Spleen (tissue), 13 donors: ENCODE measurements around the gene HOXA13. TPM values are rescaled to one million over a fixed set of nuclear protein-coding genes. Genes with fewer than 3 reads are reported as not detected.
A peak's percentile ranks its signal among the peaks of the same experiment; 100 is the strongest.

Source experiments
- DNase-seq: peaks from one replicate; pipeline ENCODE4 v3.0.0-alpha.2; 2020
- H3K27ac ChIP-seq, 8 donors: fragments of 200-600 bp; sonication (generic) in 7 of 8; 1 replicate in 4 of 8; 2 replicates in 4 of 8; pipeline versions ENCODE4 v1.5.0 to v1.8.0; 2016 to 2021; ENCODE audit warnings: inconsistent platforms in 4 of 8, mild to moderate bottlenecking in 4 of 8, moderate library complexity in 1 of 8
- H3K27me3 ChIP-seq, 7 donors: fragments of 200-600 bp; sonication (generic) in 6 of 7; replicated peaks in 1 of 7; 1 replicate in 4 of 7; 2 replicates in 3 of 7; pipeline versions ENCODE4 v1.5.0 to v1.8.0; 2016 to 2021; ENCODE audit warnings: inconsistent platforms in 3 of 7, mild to moderate bottlenecking in 1 of 7
- H3K36me3 ChIP-seq, 6 donors: fragments of 200-600 bp; sonication (generic) in 5 of 6; 1 replicate in 4 of 6; 2 replicates in 2 of 6; pipeline versions ENCODE4 v1.5.0 to v1.8.0; 2016 to 2021; ENCODE audit warnings: inconsistent platforms in 2 of 6
- H3K4me1 ChIP-seq, 6 donors: fragments of 200-600 bp; sonication (generic) in 5 of 6; 1 replicate in 3 of 6; 2 replicates in 3 of 6; pipeline versions ENCODE4 v1.5.0 to v1.8.0; 2016 to 2021; ENCODE audit warnings: inconsistent platforms in 3 of 6
- H3K4me3 ChIP-seq, 8 donors: fragments of 200-600 bp; sonication (generic) in 7 of 8; 1 replicate in 4 of 8; 2 replicates in 4 of 8; pipeline versions ENCODE4 v1.5.0 to v1.8.0; 2016 to 2021; ENCODE audit warnings: inconsistent platforms in 4 of 8, mild to moderate bottlenecking in 4 of 8, moderate library complexity in 2 of 8
- H3K9me3 ChIP-seq, 8 donors: fragments of 200-600 bp; sonication (generic) in 7 of 8; 1 replicate in 4 of 8; 2 replicates in 4 of 8; pipeline versions ENCODE4 v1.5.0 to v1.8.0; 2016 to 2021; ENCODE audit warnings: inconsistent platforms in 4 of 8
- POLR2A ChIP-seq, 3 donors: fragments of 450-650 bp; IDR thresholded peaks; one replicate each; pipeline ENCODE4 v1.5.1; 2017; ENCODE audit warnings: antibody characterized with exemption in 3 of 3, mild to moderate bottlenecking in 1 of 3
- POLR2AphosphoS5 ChIP-seq, 3 donors: sonication (generic); formaldehyde crosslinking; IDR thresholded peaks; one replicate each; pipeline ENCODE4 v1.5.1; 2017; ENCODE audit warnings: antibody characterized with exemption in 3 of 3
- WGBS, 5 donors: extraction: QIAGEN DNeasy Blood & Tissue Kit in 3 of 5; methylation state at CpG; one replicate each; pipeline versions ENCODE4 v1.1.5 to v1.1.7; 2013 to 2018; 5-methylcytosine and 5-hydroxymethylcytosine counted together
- intact Hi-C: fragments of 100-400 bp; cut with DNase I; formaldehyde crosslinking; loops from one replicate; pipeline ENCODE4 v1.15.0; 2023; ENCODE audit warnings: low total_unique reads
- long read RNA-seq, 2 donors: transcript quantifications; one replicate each; lab custom pipeline, GENCODE V29; 2026
- polyA plus RNA-seq, 3 donors: library from polyadenylated mRNA; stranded (reverse); fragments of 200-250 nt; gene quantifications; one replicate each; pipeline ENCODE4 v1.2.1, GENCODE V29; 2013
- total RNA-seq, 7 donors: library from RNA; depleted of rRNA in 3 of 7; stranded (reverse); fragments of >200 nt in 3 of 7; fragmentation: NEBNext Ultra II Directional in 4 of 7; extraction: Animal tissue kit (Norgen Biotek cat#: 25700) in 4 of 7; gene quantifications; one replicate each; pipeline versions ENCODE4 v1.1.0 to v1.2.1, GENCODE V29; 2016 to 2021
- TF ChIP-seq, protein P1 (sequence below), 11 experiments: fragments of 200-600 bp in 7 of 11; fragments of 450-650 bp in 4 of 11; sonication (generic) in 4 of 11; IDR thresholded peaks in 8 of 11; conservative IDR thresholded peaks in 3 of 11; 1 replicate in 7 of 11; 2 replicates in 4 of 11; pipeline versions ENCODE4 v1.4.0 to v1.8.0; 2016 to 2021; ENCODE audit warnings: antibody characterized with exemption in 11 of 11, inconsistent platforms in 4 of 11, mild to moderate bottlenecking in 1 of 11
- donor health status: healthy with polysubstance abuse.
- donor health status: DM: no; HTN: no; CAD: no; lungs with moderate emphysema.
- donor health status: DM: no; HTN: no; CAD: no.
- donor health status: Bipolar disorder and iron deficiency.
- donor health status: healthy.
- donor health status: DM: no; HTN: no; CAD: no.
- donor health status: DM: yes; HTN: yes; CAD: no.

HOXA13 gene
- not detected for total RNA-seq
- not detected for polyA plus RNA-seq
- long read RNA-seq, donor 1: 0 reads
- long read RNA-seq, donor 2: 0 reads

DNA sequence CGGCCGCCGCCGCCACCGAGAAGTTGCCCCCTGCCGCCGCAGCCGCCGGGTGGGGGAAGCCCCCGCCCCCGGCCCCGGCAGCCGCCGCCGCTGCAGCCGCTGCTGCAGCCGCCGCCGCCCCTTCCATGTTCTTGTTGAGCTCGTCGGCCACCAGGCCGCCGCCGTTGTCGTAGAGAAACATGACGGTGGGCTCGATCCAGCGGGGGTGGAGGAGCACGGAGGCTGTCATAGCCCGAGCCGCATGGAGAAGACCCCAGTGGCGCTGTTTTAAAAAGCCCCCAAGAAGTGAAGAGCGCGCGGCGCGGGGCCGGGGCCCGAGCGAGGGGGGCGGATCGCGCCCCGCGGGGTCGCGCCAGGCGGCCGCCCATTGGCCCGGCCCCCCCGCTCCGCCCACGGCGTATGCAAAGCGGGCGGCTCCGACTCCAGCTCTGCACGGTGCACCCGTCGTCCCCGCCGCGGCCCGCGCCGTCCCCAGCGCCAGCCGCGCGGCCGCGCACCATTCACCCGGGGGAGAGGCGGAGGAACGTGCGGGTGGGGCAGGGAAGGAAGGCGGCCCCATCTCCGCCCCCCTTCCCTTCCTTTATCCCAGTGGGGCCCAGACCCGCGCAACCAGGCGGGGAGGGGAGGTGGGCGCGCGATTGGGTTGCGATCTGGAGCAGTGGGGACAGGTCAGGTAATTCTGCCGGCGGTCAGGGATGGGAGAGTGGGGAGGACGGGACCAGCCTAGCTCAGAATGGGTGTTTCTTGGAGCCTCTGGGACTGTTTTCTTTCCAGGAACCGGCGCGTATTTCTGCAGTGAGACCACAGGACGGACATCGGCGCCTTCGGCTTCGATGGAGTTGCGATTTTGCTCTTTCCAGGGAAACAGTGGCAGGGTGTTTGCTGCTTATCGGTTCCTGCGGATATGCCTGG, at the start of gene HOXA13:
HOXA13 (minus strand) TSS at position 243 of the 912 bp plus-strand sequence; CDS start at position 229, 14 bp downstream.
- DNase-seq: peak; percentile 76
- 1 to 2% (median 2%) methylated on average over 43 to 99 of the region's 99 CpGs for WGBS, 5 donors
- TF ChIP-seq, protein P1, sequence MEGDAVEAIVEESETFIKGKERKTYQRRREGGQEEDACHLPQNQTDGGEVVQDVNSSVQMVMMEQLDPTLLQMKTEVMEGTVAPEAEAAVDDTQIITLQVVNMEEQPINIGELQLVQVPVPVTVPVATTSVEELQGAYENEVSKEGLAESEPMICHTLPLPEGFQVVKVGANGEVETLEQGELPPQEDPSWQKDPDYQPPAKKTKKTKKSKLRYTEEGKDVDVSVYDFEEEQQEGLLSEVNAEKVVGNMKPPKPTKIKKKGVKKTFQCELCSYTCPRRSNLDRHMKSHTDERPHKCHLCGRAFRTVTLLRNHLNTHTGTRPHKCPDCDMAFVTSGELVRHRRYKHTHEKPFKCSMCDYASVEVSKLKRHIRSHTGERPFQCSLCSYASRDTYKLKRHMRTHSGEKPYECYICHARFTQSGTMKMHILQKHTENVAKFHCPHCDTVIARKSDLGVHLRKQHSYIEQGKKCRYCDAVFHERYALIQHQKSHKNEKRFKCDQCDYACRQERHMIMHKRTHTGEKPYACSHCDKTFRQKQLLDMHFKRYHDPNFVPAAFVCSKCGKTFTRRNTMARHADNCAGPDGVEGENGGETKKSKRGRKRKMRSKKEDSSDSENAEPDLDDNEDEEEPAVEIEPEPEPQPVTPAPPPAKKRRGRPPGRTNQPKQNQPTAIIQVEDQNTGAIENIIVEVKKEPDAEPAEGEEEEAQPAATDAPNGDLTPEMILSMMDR (IDR thresholded peaks at IDR 0.05 in 8 of 11, conservative IDR thresholded peaks at IDR 0.05 in 3 of 11): no peak
- TF ChIP-seq POLR2AphosphoS5 (IDR thresholded peaks at IDR 0.05): peak in 1 of 3 donors; percentile 11
- Histone ChIP-seq H3K36me3 (no peaks in the 10 kb centered on the region), H3K4me3 (peak within 1 kb of the TSS in 7 of 8 donors; percentile 17 to 68 (median 36)), H3K4me1 (peaks cover 9 to 67% (median 50%) of the 10 kb centered on the region in 6 donors), H3K27me3 (peaks cover 26 to 100% (median 96%) of the 10 kb centered on the region in 7 donors), H3K9me3 (no peaks in the 10 kb centered on the region), H3K27ac (no peak within 1 kb of the TSS)
- intact Hi-C loops: loop anchor here (10.0 kb wide), 4 partner anchors 585 to 895 kb away; no protein-coding TSS in a partner anchor

DNA sequence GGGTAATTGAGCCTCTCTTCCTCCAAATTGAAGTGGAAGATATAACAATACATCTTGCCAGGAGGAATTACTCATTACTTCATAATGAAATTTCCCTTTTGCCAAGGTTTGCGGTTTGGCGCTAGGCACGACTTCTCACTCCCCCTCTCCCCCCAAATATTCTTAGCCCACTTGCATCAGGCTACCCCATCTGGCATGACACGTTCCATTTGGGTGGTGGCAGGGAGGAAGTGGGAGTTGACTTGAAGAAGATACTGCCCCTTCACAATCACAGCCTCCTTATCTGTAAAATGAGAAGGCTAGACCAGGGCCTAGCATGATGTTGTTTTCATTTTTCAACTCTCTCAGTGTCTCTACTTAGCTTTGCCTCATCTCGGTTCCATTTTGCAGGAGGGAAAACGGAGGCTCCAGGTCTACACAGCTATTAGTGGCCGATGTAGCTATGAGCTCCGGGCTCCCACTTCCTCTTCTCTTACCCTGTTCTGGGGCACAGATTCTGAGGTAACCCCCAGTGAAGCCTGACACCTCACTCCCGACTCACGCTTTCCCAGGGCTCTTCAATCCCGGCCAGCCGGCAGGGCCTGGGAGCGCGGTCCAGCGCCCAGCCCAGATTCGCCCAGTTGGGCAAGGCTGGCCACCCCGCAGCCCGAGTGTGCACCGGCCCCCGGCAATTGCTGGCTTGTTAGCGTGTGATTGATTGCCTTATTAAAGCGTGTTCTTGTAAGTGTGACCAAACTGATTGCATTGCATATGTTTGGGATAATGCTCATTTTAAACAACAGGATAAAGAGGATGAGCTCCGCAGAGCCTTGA, 49.2 kb upstream of the HOXA13 start:
- Histone ChIP-seq H3K27ac (no peak overlapping the region), H3K27me3 (peaks cover 9 to 100% (median 96%) of the 10 kb centered on the region in 7 donors), H3K4me3 (no peak overlapping the region), H3K36me3 (no peaks in the 10 kb centered on the region), H3K4me1 (peaks cover 19 to 58% (median 43%) of the 10 kb centered on the region in 6 donors), H3K9me3 (no peaks in the 10 kb centered on the region)
- WGBS, 5 donors: 9 to 16% (median 10%) methylated on average over 22 to 23 of the region's 23 CpGs
- intact Hi-C loops: no loop called here
- DNase-seq: no peak
- no peak for TF ChIP-seq POLR2AphosphoS5 (IDR thresholded peaks at IDR 0.05)
- TF ChIP-seq, protein P1 (IDR thresholded peaks at IDR 0.05 in 8 of 11, conservative IDR thresholded peaks at IDR 0.05 in 3 of 11): no peak
- no peak for TF ChIP-seq POLR2A (IDR thresholded peaks at IDR 0.05)

DNA sequence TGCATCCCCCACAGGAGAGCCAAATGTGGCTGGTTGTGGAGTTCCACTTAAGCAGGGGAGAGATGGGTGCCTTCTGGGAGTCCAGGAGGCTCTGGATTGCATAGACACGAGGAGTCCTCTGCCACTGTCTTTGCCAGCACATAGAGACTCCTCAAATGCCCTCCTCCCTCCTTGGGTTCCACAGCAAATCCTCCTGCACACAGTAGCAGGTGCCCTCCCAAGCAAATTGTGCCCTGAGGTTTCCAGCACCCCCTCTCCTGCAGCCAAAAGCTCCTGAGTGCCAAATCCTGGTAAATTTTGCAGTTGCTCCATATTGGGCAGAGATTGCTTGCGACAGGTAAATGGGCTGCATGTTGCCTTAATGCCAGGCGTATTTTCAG, 48.5 kb upstream of the HOXA13 start:
- TF ChIP-seq POLR2AphosphoS5 (IDR thresholded peaks at IDR 0.05) (no peak), POLR2A (IDR thresholded peaks at IDR 0.05) (no peak)
- TF ChIP-seq, protein P1 (IDR thresholded peaks at IDR 0.05 in 8 of 11, conservative IDR thresholded peaks at IDR 0.05 in 3 of 11): no peak
- H3K4me1 ChIP-seq: peaks cover 19 to 63% (median 44%) of the 10 kb centered on the region in 6 donors
- H3K27ac ChIP-seq: no peak overlapping the region
- no peak overlapping the region for H3K4me3 ChIP-seq
- peaks cover 9 to 100% (median 100%) of the 10 kb centered on the region in 7 donors for H3K27me3 ChIP-seq
- H3K9me3 ChIP-seq: no peaks in the 10 kb centered on the region
- DNase-seq: no peak
- intact Hi-C loops: no loop called here
- no peaks in the 10 kb centered on the region for H3K36me3 ChIP-seq
- 48 to 75% (median 65%) methylated on average over 3 of the region's 3 CpGs for WGBS, 5 donors
